H1 (cell line): ENCODE data around the gene RABGGTA. TPM values are rescaled to one million over a fixed set of nuclear protein-coding genes. Genes with fewer than 3 reads are reported as not detected.

Experiments
- CTCF ChIA-PET: fragments of 300-600 bp; sonication (Branson Sonifier 250); formaldehyde crosslinking; loops from one replicate; lab custom pipeline; 2021; ENCODE audit not compliant: partially characterized antibody; lab: Charles Lee
- POLR2A ChIA-PET: fragments of 300-600 bp; sonication (Branson Sonifier 250); formaldehyde crosslinking; loops from one replicate; lab custom pipeline; 2021; ENCODE audit warnings: inconsistent platforms; ENCODE audit not compliant: partially characterized antibody; lab: Charles Lee
- DNase-seq, 2 experiments: peaks; one replicate each; pipeline versions ENCODE4 v3.0.0 to v3.0.0-alpha.2; 2010 to 2022; ENCODE audit warnings: low spot score in 2 of 2, low read depth in 1 of 2, mixed read lengths in 1 of 2
- FAIRE-seq: peaks from 2 replicates; lab custom pipeline; 2011; peaks lifted over from hg19 to GRCh38; lab: Jason Lieb, UNC
- H2AFZ ChIP-seq: 2 replicates; pipeline ENCODE4 v1.8.1; 2012; ENCODE audit warnings: low read length, inconsistent platforms
- H2AK5ac ChIP-seq: 2 replicates; pipeline ENCODE4 v1.6.1; 2013; ENCODE audit warnings: low read depth, low read length
- H2BK120ac ChIP-seq: replicated peaks from 2 replicates; pipeline ENCODE3; 2013; ENCODE audit warnings: low read depth, low read length, inconsistent platforms
- H2BK12ac ChIP-seq: 2 replicates; pipeline ENCODE4 v1.6.1; 2013; ENCODE audit warnings: low read depth, low read length
- H2BK15ac ChIP-seq: 2 replicates; pipeline ENCODE4 v1.6.1; 2013; ENCODE audit warnings: low read length
- H2BK20ac ChIP-seq: 2 replicates; pipeline ENCODE4 v1.6.1; 2013; ENCODE audit warnings: low read length
- H2BK5ac ChIP-seq: 2 replicates; pipeline ENCODE4 v1.6.1; 2013; ENCODE audit warnings: low read depth, low read length
- H3K14ac ChIP-seq: 2 replicates; pipeline ENCODE4 v1.6.1; 2013; ENCODE audit warnings: inconsistent platforms; ENCODE audit not compliant: insufficient read length
- H3K18ac ChIP-seq: 2 replicates; pipeline ENCODE4 v1.6.1; 2013; ENCODE audit warnings: low read length; ENCODE audit errors: extremely low read depth
- H3K23ac ChIP-seq: 2 replicates; pipeline ENCODE4 v1.6.1; 2013; ENCODE audit warnings: inconsistent platforms; ENCODE audit not compliant: insufficient read length
- H3K23me2 ChIP-seq: 2 replicates; pipeline ENCODE4 v1.6.1; 2013; ENCODE audit warnings: low read depth, low read length
- H3K27ac ChIP-seq: 2 replicates; pipeline ENCODE4 v1.6.1; 2011; ENCODE audit warnings: low read depth, low read length, inconsistent platforms
- H3K27me3 ChIP-seq, 4 experiments: replicated peaks in 1 of 4; 1 replicate in 1 of 4; 2 replicates in 3 of 4; pipeline versions ENCODE4 v1.6.1 to v1.8.1; 2011 to 2013; ENCODE audit warnings: low read length in 3 of 4, mild to moderate bottlenecking in 3 of 4, inconsistent platforms in 2 of 4, mixed read lengths in 2 of 4, moderate library complexity in 1 of 4; ENCODE audit not compliant: control insufficient read depth in 3 of 4, insufficient read depth in 3 of 4; ENCODE audit errors: extremely low read depth in 1 of 4
- H3K36me3 ChIP-seq, 4 experiments: 2 replicates each; pipeline versions ENCODE4 v1.6.1 to v1.8.1; 2011 to 2013; ENCODE audit warnings: mild to moderate bottlenecking in 4 of 4, low read length in 3 of 4, moderate library complexity in 2 of 4, control low read depth in 1 of 4, inconsistent platforms in 1 of 4; ENCODE audit not compliant: insufficient read depth in 4 of 4, control insufficient read depth in 2 of 4
- H3K4ac ChIP-seq: replicated peaks from 2 replicates; pipeline ENCODE3; 2013; ENCODE audit warnings: low read length, low read depth, mixed read lengths, inconsistent platforms; ENCODE audit not compliant: insufficient read length
- H3K4me1 ChIP-seq, 4 experiments: replicated peaks in 1 of 4; 1 replicate in 1 of 4; 2 replicates in 3 of 4; pipeline versions ENCODE4 v1.6.1 to v1.8.1; 2011 to 2013; ENCODE audit warnings: low read length in 3 of 4, inconsistent platforms in 2 of 4, mixed read lengths in 1 of 4; ENCODE audit not compliant: insufficient read depth in 4 of 4, control insufficient read depth in 3 of 4
- H3K4me2 ChIP-seq, 2 experiments: 2 replicates each; pipeline versions ENCODE4 v1.6.1 to v1.8.1; 2011 to 2013; ENCODE audit warnings: low read depth in 2 of 2, low read length in 2 of 2, control low read depth in 1 of 2, inconsistent platforms in 1 of 2, mild to moderate bottlenecking in 1 of 2; ENCODE audit not compliant: insufficient read depth in 1 of 2
- H3K4me3 ChIP-seq, 4 experiments: fragments of 200-600, 300-600 bp in 1 of 4; sonication (generic), shearing (Covaris generic), sonication (Bioruptor Twin) in 1 of 4; 2 replicates each; pipeline versions ENCODE4 v1.5.1 to v1.8.1; 2011 to 2016; ENCODE audit warnings: low read length in 4 of 4, low read depth in 3 of 4, control low read depth in 2 of 4, inconsistent platforms in 2 of 4, mild to moderate bottlenecking in 2 of 4, mixed read lengths in 1 of 4, moderate library complexity in 1 of 4; ENCODE audit not compliant: insufficient read depth in 2 of 4; ENCODE audit errors: extremely low read depth in 1 of 4
- H3K56ac ChIP-seq: replicated peaks from 2 replicates; pipeline ENCODE3; 2013; ENCODE audit warnings: low read depth, mild to moderate bottlenecking, mixed read lengths, low read length, inconsistent platforms; ENCODE audit not compliant: insufficient read length
- H3K79me1 ChIP-seq: 2 replicates; pipeline ENCODE4 v1.6.1; 2013; ENCODE audit warnings: low read depth, low read length, control low read depth
- H3K79me2 ChIP-seq, 2 experiments: 2 replicates each; pipeline versions ENCODE4 v1.6.1 to v1.8.1; 2012 to 2013; ENCODE audit warnings: low read length in 2 of 2, mild to moderate bottlenecking in 2 of 2, inconsistent platforms in 1 of 2; ENCODE audit not compliant: insufficient read depth in 2 of 2, control insufficient read depth in 1 of 2
- H3K9ac ChIP-seq, 4 experiments: replicated peaks in 1 of 4; 1 replicate in 1 of 4; 2 replicates in 3 of 4; pipeline versions ENCODE4 v1.6.1 to v1.8.1; 2011 to 2013; ENCODE audit warnings: low read depth in 3 of 4, low read length in 3 of 4, control low read depth in 2 of 4, mild to moderate bottlenecking in 2 of 4, moderate library complexity in 2 of 4, inconsistent platforms in 1 of 4; ENCODE audit errors: extremely low read depth in 1 of 4
- H3K9me3 ChIP-seq, 2 experiments: 2 replicates each; pipeline versions ENCODE4 v1.6.1 to v1.8.1; 2012 to 2013; ENCODE audit warnings: mild to moderate bottlenecking in 2 of 2, moderate library complexity in 2 of 2, control low read depth in 1 of 2, inconsistent platforms in 1 of 2, low read depth in 1 of 2, low read length in 1 of 2, mixed read lengths in 1 of 2; ENCODE audit not compliant: insufficient read depth in 2 of 2
- H4K20me1 ChIP-seq, 2 experiments: replicated peaks in 1 of 2; 2 replicates each; pipeline versions ENCODE3 to v1.8.1; 2011 to 2013; ENCODE audit warnings: inconsistent platforms in 2 of 2, low read length in 2 of 2, mild to moderate bottlenecking in 1 of 2; ENCODE audit not compliant: insufficient read depth in 2 of 2, control insufficient read depth in 1 of 2
- H4K5ac ChIP-seq: 2 replicates; pipeline ENCODE4 v1.6.1; 2013; ENCODE audit warnings: low read length, low read depth, mixed read lengths, inconsistent platforms; ENCODE audit not compliant: insufficient read length
- H4K8ac ChIP-seq: 2 replicates; pipeline ENCODE4 v1.8.0; 2013; ENCODE audit warnings: mild to moderate bottlenecking, moderate library complexity, low read length, inconsistent platforms; ENCODE audit not compliant: insufficient read depth; ENCODE audit errors: extremely low read depth
- H4K91ac ChIP-seq: replicated peaks from 2 replicates; pipeline ENCODE3; 2013; ENCODE audit warnings: low read length, mixed read lengths, inconsistent platforms; ENCODE audit not compliant: insufficient read length
- MAFK ChIP-seq: IDR thresholded peaks from 2 replicates; pipeline ENCODE4 v1.6.1; 2012; ENCODE audit warnings: low read depth, mild to moderate bottlenecking, improper control_type of control experiment, low read length
- SAP30 ChIP-seq: fragments of 300-600 bp; sonication (generic); IDR thresholded peaks from 2 replicates; pipeline ENCODE4 v1.7.1; 2012; ENCODE audit warnings: low read length, moderate library complexity, mild to moderate bottlenecking, inconsistent platforms; ENCODE audit not compliant: insufficient read depth, insufficient replicate concordance
- WGBS, 2 experiments: shearing (Covaris generic) in 1 of 2; methylation state at CpG; one replicate each; pipeline versions ENCODE4 v1.1.6 to v1.1.7; 2013 to 2015; ENCODE audit warnings: low lambda C conversion rate in 2 of 2, mixed read lengths in 2 of 2, inconsistent platforms in 1 of 2, low coverage in 1 of 2, missing lambda C conversion rate in 1 of 2; ENCODE audit not compliant: insufficient replicate concordance in 2 of 2, insufficient coverage in 1 of 2, insufficient read length in 1 of 2; ENCODE audit errors: extremely low coverage in 1 of 2, missing lambda C conversion rate in 1 of 2; 5-methylcytosine and 5-hydroxymethylcytosine counted together
- polyA plus RNA-seq, 7 experiments: library from polyadenylated mRNA; depleted of rRNA in 3 of 7; stranded (reverse) in 5 of 7; unstranded in 2 of 7; fragments of >200 nt in 5 of 7; fragments of 200-250 nt in 2 of 7; gene quantifications; 1 replicate in 5 of 7; 2 replicates in 1 of 7; 4 replicates in 1 of 7; pipeline versions ENCODE4 v1.2.1 to v1.2.3, GENCODE V29; 2011 to 2013; ENCODE audit warnings: missing spikeins in 2 of 7, mixed read lengths in 2 of 7
- total RNA-seq: library from RNA; stranded (reverse); fragmentation: NEBNext Ultra II Directional; extraction: Animal tissue kit (Norgen Biotek cat#: 25700); gene quantifications from 2 replicates; pipeline ENCODE4 v1.2.1, GENCODE V29; 2021

RABGGTA gene
- total and polyA plus RNA-seq, 2 of the 8 experiments (the other 6 are each of a cell fraction or from before 2014, with no cell fraction given) = 16.0 to 49.8 TPM

- H3K79me1 ChIP-seq = no peaks in the 10 kb centered on the region
- no peak overlapping the region for H2BK120ac ChIP-seq
- no peaks in the 10 kb centered on the region for H3K36me3 ChIP-seq
- FAIRE-seq (no peak), DNase-seq (no peak)
- no peak overlapping the region for H3K27ac ChIP-seq
- H2AK5ac ChIP-seq = no peak overlapping the region
- no peak overlapping the region for H3K18ac ChIP-seq
- H3K27me3 ChIP-seq = no peaks in the 10 kb centered on the region; a peak in 1 of 7 replicates
- H4K20me1 ChIP-seq = peaks cover 0 to 2% of the 10 kb centered on the region in 2 experiments
- no peak overlapping the region for H3K4me3 ChIP-seq
- no peak overlapping the region for H2BK15ac ChIP-seq
- POLR2A ChIA-PET = interaction anchor here (0.9 to 3.9 kb wide), 3 partner anchors 10 to 14 kb away, joined by 5 to 14 read pairs (median 6); no protein-coding TSS in a partner anchor
- no peak overlapping the region for H3K14ac ChIP-seq
- no peak overlapping the region for H3K4me2 ChIP-seq
- no peak overlapping the region for H3K4ac ChIP-seq
- no peak overlapping the region; the same call in 1 of the 2 replicates for H2BK5ac ChIP-seq
- no peaks in the 10 kb centered on the region for H3K79me2 ChIP-seq
- H3K4me1 ChIP-seq = peaks cover 0 to 2% (median 0%) of the 10 kb centered on the region in 4 experiments; a peak in 1 of 7 replicates
- 0 out of 2 replicates have a peak overlapping the region, but pooled peaks have one; percentile 15 for H2BK20ac ChIP-seq
- no peak overlapping the region for H4K5ac ChIP-seq
- no peak overlapping the region for H4K8ac ChIP-seq
- no peak overlapping the region for H3K56ac ChIP-seq
- CTCF ChIA-PET = interaction anchor here (0.6 to 3.6 kb wide), 4 partner anchors 11 to 124 kb away, joined by 3 to 13 read pairs (median 9); partner anchors contain the start of genes CIDEB, RABGGTA and TINF2
- no peak overlapping the region for H2BK12ac ChIP-seq
- H2AFZ ChIP-seq = no peak overlapping the region
- no peaks in the 10 kb centered on the region for H3K9me3 ChIP-seq
- no peaks in the 10 kb centered on the region for H3K23me2 ChIP-seq
- no peak overlapping the region for H3K23ac ChIP-seq
- no peak overlapping the region for H4K91ac ChIP-seq
- H3K9ac ChIP-seq = no peak overlapping the region
- WGBS, 2 experiments = 89% methylated on average over 4 of the region's 4 CpGs; no CpG with 5 or more reads in 1 of the 2 experiments
- TF ChIP-seq SAP30 = no peak
- no peak for TF ChIP-seq MAFK
Observed at GRCh38 chr14:24260780-24261157, 10.6 kb downstream of the RABGGTA start.
